K562 (cell line): Measurements from ENCODE around the gene HTR4. TPM values are rescaled to one million over a fixed set of nuclear protein-coding genes. Genes with fewer than 3 reads are reported as not detected.

Experiments used
- ATF1 ChIP-seq, 2 experiments: fragments of 450-650 bp in 1 of 2; IDR thresholded peaks; 2 replicates each; pipeline ENCODE4 v1.6.1; 2016; ENCODE audit warnings: missing compliant biosample characterization in 1 of 2, missing genetic modification characterization in 1 of 2
- HNRNPK ChIP-seq: fragments of 200-400 bp; formaldehyde crosslinking; IDR thresholded peaks from one replicate; pipeline ENCODE4 v1.6.1; 2018; ENCODE audit warnings: mild to moderate bottlenecking, low read depth, low read length; ENCODE audit not compliant: poor library complexity, severe bottlenecking
- TAL1 ChIP-seq: fragments of 450-650 bp; IDR thresholded peaks from 2 replicates; pipeline ENCODE4 v1.6.1; 2016; ENCODE audit warnings: mild to moderate bottlenecking
- ZBTB12 ChIP-seq: fragments of 250-450 bp; sonication (Bioruptor Pico); IDR thresholded peaks from 2 replicates; pipeline ENCODE4 v1.4.0; 2020
- ZNF3 ChIP-seq: fragments of 250-450 bp; sonication (Bioruptor Pico); IDR thresholded peaks from 2 replicates; pipeline ENCODE4 v1.5.0; 2021; ENCODE audit warnings: mild to moderate bottlenecking, moderate library complexity
- polyA plus RNA-seq, 8 experiments: library from polyadenylated mRNA; depleted of rRNA in 4 of 8; stranded (reverse) in 5 of 8; unstranded in 3 of 8; fragments of >200 nt; fragmentation: Nextera tagmentation in 2 of 8; fragmentation: Illumina TruSeq in 1 of 8; extraction: Ambion mirVana in 2 of 8; extraction: Trizol in 1 of 8; gene quantifications; 2 replicates each; pipeline versions ENCODE4 v1.2.1 to v1.2.3, GENCODE V29; 2011 to 2014; ENCODE audit warnings: inconsistent platforms in 1 of 8, missing spikeins in 1 of 8
- total RNA-seq, 7 experiments: library from RNA; depleted of rRNA in 6 of 7; stranded (reverse); fragments of >200 nt in 6 of 7; fragmentation: Illumina TruSeq in 2 of 7; extraction: Trizol in 2 of 7; gene quantifications; 2 replicates each; pipeline versions ENCODE4 v1.2.1 to v1.2.3, GENCODE V29; 2011 to 2021; ENCODE audit warnings: low replicate concordance in 1 of 7
- TF ChIP-seq, protein P1 (sequence below): sonication (generic); formaldehyde crosslinking; IDR thresholded peaks from 2 replicates; pipeline ENCODE4 v1.8.0; 2023; ENCODE audit warnings: mild to moderate bottlenecking, missing genetic modification reagents
- TF ChIP-seq, protein P2 (sequence below): fragments of 200-800 bp; sonication (Bioruptor generic); IDR thresholded peaks from 2 replicates; pipeline ENCODE4 v1.6.1; 2016; ENCODE audit warnings: missing genetic modification characterization, missing compliant biosample characterization

The HTR4 gene
- total and polyA plus RNA-seq, 9 of the 15 experiments (the other 6 are each of a cell fraction or from before 2014, with no cell fraction given) = 0.13 TPM; not detected in 8

GRCh38 chr5:148584103-148584502, 70.2 kb downstream of the HTR4 start (continued):
- TF ChIP-seq ZNF3 (CRISPR knock-in tag) = no peak
- TF ChIP-seq ATF1 (CRISPR knock-in tag; IDR thresholded peaks at IDR 0.05) = no peak
- TF ChIP-seq ATF1 (tag; IDR thresholded peaks at IDR 0.05) = no peak
- TF ChIP-seq, protein P1, sequence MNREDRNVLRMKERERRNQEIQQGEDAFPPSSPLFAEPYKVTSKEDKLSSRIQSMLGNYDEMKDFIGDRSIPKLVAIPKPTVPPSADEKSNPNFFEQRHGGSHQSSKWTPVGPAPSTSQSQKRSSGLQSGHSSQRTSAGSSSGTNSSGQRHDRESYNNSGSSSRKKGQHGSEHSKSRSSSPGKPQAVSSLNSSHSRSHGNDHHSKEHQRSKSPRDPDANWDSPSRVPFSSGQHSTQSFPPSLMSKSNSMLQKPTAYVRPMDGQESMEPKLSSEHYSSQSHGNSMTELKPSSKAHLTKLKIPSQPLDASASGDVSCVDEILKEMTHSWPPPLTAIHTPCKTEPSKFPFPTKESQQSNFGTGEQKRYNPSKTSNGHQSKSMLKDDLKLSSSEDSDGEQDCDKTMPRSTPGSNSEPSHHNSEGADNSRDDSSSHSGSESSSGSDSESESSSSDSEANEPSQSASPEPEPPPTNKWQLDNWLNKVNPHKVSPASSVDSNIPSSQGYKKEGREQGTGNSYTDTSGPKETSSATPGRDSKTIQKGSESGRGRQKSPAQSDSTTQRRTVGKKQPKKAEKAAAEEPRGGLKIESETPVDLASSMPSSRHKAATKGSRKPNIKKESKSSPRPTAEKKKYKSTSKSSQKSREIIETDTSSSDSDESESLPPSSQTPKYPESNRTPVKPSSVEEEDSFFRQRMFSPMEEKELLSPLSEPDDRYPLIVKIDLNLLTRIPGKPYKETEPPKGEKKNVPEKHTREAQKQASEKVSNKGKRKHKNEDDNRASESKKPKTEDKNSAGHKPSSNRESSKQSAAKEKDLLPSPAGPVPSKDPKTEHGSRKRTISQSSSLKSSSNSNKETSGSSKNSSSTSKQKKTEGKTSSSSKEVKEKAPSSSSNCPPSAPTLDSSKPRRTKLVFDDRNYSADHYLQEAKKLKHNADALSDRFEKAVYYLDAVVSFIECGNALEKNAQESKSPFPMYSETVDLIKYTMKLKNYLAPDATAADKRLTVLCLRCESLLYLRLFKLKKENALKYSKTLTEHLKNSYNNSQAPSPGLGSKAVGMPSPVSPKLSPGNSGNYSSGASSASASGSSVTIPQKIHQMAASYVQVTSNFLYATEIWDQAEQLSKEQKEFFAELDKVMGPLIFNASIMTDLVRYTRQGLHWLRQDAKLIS (CRISPR knock-in tag) = no peak
- TF ChIP-seq ZBTB12 (CRISPR knock-in tag) = no peak
- no peak for TF ChIP-seq HNRNPK
- TF ChIP-seq, protein P2, sequence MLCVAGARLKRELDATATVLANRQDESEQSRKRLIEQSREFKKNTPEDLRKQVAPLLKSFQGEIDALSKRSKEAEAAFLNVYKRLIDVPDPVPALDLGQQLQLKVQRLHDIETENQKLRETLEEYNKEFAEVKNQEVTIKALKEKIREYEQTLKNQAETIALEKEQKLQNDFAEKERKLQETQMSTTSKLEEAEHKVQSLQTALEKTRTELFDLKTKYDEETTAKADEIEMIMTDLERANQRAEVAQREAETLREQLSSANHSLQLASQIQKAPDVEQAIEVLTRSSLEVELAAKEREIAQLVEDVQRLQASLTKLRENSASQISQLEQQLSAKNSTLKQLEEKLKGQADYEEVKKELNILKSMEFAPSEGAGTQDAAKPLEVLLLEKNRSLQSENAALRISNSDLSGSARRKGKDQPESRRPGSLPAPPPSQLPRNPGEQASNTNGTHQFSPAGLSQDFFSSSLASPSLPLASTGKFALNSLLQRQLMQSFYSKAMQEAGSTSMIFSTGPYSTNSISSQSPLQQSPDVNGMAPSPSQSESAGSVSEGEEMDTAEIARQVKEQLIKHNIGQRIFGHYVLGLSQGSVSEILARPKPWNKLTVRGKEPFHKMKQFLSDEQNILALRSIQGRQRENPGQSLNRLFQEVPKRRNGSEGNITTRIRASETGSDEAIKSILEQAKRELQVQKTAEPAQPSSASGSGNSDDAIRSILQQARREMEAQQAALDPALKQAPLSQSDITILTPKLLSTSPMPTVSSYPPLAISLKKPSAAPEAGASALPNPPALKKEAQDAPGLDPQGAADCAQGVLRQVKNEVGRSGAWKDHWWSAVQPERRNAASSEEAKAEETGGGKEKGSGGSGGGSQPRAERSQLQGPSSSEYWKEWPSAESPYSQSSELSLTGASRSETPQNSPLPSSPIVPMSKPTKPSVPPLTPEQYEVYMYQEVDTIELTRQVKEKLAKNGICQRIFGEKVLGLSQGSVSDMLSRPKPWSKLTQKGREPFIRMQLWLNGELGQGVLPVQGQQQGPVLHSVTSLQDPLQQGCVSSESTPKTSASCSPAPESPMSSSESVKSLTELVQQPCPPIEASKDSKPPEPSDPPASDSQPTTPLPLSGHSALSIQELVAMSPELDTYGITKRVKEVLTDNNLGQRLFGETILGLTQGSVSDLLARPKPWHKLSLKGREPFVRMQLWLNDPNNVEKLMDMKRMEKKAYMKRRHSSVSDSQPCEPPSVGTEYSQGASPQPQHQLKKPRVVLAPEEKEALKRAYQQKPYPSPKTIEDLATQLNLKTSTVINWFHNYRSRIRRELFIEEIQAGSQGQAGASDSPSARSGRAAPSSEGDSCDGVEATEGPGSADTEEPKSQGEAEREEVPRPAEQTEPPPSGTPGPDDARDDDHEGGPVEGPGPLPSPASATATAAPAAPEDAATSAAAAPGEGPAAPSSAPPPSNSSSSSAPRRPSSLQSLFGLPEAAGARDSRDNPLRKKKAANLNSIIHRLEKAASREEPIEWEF (CRISPR knock-in tag) = no peak
- peak; percentile 72 for TF ChIP-seq TAL1
